Left forelimb (tissue), 1 donor: ENCODE data around the gene RBPMS2.

ENCODE experiments used
- DNase-seq: peaks from one replicate; pipeline ENCODE4 v3.0.0-alpha.2; 2018; ENCODE audit warnings: low spot score

Gene RBPMS2

DNA sequence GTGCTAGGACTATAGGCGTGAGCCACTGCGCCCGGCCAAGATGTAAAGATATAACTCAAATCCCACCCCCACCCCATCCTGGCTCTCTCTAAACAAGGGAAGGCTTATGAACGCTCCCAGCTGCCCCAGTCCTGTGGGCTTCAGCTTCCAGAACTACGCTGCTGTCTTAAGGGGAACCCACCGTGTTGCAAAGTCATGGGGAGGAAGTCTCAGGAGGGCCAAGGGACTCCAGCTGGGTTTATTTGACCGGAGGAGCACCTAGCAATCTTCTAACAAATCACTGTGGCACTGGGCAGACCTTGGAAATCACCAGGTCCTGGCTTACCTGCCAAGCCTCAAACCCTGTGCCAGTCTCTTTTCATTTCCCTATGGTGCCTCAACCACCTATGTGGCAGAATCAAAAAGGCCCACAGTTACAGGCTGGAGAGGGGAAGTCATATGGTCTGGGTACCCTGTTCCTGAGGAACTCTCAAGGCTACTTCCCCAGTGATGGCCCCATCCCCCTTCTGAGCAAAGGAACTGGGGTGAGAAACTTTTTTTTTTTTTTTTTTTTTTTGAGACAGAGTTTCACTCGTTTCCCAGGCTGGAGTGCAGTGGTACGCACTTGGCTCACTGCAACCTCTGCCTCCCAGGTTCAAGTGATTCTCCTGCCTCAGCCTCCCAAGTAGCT is 83.4 kb downstream of the RBPMS2 start:
- no peak for DNase-seq

DNA sequence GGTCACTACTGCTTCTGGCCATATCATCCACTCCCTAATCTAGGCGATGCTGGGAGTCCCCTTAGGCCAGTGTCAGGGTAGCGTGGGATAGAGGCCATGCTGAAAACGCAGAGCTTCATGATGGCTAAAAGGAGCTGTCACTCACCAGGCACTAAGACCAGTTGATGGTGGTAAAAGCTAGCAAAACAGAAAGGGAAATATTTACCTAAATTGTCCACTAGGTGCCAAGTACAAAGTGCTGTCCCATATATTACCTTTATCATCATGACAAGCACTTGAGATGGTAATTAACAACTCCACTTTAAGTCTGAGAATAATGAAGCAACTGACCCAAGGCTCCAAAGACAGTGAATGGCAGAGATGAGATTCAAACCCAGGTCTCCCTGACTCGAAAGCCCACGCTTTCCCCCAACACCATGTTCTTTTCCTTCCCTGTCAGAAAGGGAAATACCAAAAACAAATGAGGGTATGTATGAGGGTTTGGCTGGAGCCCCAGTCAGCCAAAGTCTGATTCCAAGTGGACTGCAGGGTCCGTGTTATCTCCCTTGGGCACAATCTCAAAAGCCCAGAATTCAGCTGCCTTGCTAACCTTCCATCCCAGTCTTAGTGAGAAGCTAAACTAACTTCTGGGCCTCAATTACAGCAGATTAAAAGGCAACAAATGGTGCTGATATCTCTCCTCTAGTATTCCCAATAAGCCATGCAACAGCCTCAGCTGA is 84.7 kb downstream of the RBPMS2 start:
- no peak for DNase-seq

DNA sequence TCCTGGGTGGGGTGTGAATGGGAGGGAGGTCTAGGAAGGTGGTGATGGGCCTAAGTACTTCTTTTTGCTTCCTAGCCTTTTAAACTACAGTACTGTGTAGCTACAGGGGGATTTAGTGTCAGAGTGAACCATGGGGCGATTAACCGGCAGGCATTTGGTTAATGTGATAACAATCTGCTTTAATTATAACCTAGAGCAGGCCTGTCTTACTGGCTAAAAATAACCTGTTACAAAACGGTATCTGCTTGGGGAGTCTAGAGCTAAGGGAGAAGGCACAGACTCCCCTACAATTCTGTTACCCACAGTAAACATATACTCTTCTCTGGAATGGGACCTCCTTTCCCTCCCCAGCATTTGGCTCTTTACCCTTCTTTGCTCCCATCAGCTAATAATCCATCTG is 85.4 kb downstream of the RBPMS2 start:
- DNase-seq, result no peak
